ENCODE measurements around the gene RBM38.

The RBM38 gene

GRCh38 chr20:57409672-57410397, 18.6 kb downstream of the RBM38 start:
- TF ChIP-seq CTCF (IDR thresholded peaks at IDR 0.05; ENCODE audit: insufficient read depth, low read depth, low read length, missing control alignments): no peak
- no peak overlapping the region for H3K4me3 ChIP-seq (ENCODE audit: low read depth, low read length)
- no peak for DNase-seq (ENCODE audit: low read depth)

- H3K4me3 ChIP-seq (ENCODE audit: low read depth, low read length): no peak overlapping the region
- DNase-seq (ENCODE audit: low read depth): no peak
- TF ChIP-seq CTCF (IDR thresholded peaks at IDR 0.05; ENCODE audit: insufficient read depth, low read depth, low read length, missing control alignments): no peak
These were observed 19.3 kb downstream of the RBM38 start for GRCh38 chr20:57410398-57410920.

- no peak for DNase-seq (ENCODE audit: low read depth)
- H3K4me3 ChIP-seq (ENCODE audit: low read depth, low read length): no peak overlapping the region
- TF ChIP-seq CTCF (IDR thresholded peaks at IDR 0.05; ENCODE audit: insufficient read depth, low read depth, low read length, missing control alignments): no peak
These were observed 19.7 kb downstream of the RBM38 start for GRCh38 chr20:57410924-57411323.

GRCh38 chr20:57411406-57412283, 20.4 kb downstream of the RBM38 start:
- no peak overlapping the region for H3K4me3 ChIP-seq (ENCODE audit: low read depth, low read length)
- DNase-seq (ENCODE audit: low read depth): no peak
- TF ChIP-seq CTCF (IDR thresholded peaks at IDR 0.05; ENCODE audit: insufficient read depth, low read depth, low read length, missing control alignments): no peak

GRCh38 chr20:57412347-57413029, 21.3 kb downstream of the RBM38 start:
- DNase-seq (ENCODE audit: low read depth): peak; percentile 38
- H3K4me3 ChIP-seq (ENCODE audit: low read depth, low read length): no peak overlapping the region
- no peak for TF ChIP-seq CTCF (IDR thresholded peaks at IDR 0.05; ENCODE audit: insufficient read depth, low read depth, low read length, missing control alignments)

- TF ChIP-seq CTCF (IDR thresholded peaks at IDR 0.05; ENCODE audit: insufficient read depth, low read depth, low read length, missing control alignments): no peak
- H3K4me3 ChIP-seq (ENCODE audit: low read depth, low read length): no peak overlapping the region
- no peak for DNase-seq (ENCODE audit: low read depth)
These were observed 22.8 kb downstream of the RBM38 start for GRCh38 chr20:57413986-57414385.
